ENCODE data around the gene PRKAG2.
A peak's percentile ranks its signal among the peaks of the same experiment; 100 is the strongest.
"Not testable (repeated sequence)": the region's sequence is repeated elsewhere in the genome, so short reads cannot be mapped to it uniquely, and the experiment has no call there.

The PRKAG2 gene

GRCh38 chr7:151785681-151785965 lies 91.3 kb downstream of the PRKAG2 start:
- DNase-seq (ENCODE audit: low read depth), result no peak

- DNase-seq (ENCODE audit: low read depth), result no peak
These were observed 91.8 kb downstream of the PRKAG2 start for GRCh38 chr7:151784853-151785680.

- no peak for DNase-seq (ENCODE audit: low read depth)
These were observed 92.8 kb downstream of the PRKAG2 start for GRCh38 chr7:151783958-151784575.

DNA sequence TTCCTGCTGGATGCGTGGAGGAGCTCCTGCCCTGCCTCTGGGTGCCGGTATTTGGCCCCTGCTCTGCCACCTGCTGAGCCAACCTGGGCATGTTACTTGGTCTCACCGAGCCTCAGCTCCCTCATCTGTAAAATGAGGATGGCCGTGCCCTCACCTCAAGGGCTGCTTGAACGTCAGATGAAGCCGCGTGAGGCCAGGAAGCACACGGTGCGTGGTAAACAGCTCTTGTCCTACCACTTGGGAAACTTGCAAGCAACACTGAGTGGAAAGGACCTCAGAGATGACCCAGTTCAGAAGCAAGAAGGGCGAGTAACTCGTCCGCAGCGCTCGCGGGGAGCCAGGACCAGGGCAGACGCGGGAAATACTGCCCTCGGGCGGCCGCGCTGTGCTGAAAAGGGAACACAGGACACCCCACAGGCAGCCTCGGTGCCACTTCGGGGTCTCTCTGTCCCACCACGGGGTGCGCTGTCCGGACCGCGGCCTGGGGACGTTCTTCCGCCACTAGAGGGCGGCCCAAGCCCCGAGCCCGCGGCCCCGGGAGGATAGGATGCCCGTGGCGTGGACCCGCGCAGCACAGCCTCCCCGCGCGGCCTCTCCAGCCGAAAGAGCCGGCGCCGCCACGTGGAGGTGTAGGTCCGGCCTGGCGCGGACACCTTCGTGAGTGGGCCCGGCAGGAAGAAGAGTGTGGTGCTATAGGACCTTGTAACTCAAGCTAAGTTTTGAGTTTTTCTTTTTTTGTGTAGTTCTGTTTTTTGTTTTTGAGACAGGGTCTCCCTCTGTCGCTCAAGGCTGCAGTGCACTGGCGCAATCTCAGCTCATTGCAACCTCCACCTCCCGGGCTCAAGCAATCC lies 94.1 kb downstream of the PRKAG2 start:
- peak; percentile 62 for DNase-seq (ENCODE audit: low read depth)

GRCh38 chr7:151782256-151782597 lies 94.7 kb downstream of the PRKAG2 start:
- DNase-seq (ENCODE audit: low read depth), result not testable (repeated sequence)

DNA sequence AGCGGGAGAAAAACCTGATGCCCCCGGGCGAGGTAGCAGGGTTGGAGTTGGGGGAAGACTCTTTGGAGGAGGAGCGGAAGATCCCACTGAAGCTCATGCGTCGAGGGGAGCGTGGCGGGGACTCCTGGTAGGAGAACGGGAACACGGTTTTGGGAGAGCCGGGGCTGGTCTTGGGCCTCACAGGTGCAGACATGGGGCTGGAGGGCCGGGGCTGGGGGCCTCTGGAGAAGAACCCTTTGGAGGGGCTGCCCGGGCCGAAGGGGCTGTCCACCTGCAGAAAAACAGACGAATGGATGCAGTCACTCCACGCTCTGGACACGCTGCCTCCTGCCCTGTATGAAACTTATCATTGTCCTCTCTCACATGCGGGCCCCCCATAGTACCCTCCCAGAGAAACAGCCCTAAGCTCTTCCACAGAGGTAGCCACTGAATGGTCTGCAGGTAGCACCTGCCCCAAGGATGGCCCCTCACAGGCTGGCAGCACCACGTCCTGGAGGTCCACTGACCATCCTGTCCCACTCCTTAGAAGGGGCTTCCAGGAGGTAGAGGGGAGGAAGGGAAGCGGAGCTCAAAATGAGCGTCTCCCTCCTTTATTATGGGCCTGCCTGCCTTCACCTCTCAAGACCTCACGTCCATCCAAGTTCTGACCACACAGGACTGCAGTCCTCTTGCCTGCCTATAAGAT lies 95.6 kb downstream of the PRKAG2 start:
- DNase-seq (ENCODE audit: low read depth), result no peak

- no peak for DNase-seq (ENCODE audit: low read depth)
These were observed 96.3 kb downstream of the PRKAG2 start for GRCh38 chr7:151780631-151781030.

GRCh38 chr7:151779678-151780077 lies 97.2 kb downstream of the PRKAG2 start:
- no peak for DNase-seq (ENCODE audit: low read depth)

GRCh38 chr7:151779255-151779654 lies 97.7 kb downstream of the PRKAG2 start:
- DNase-seq (ENCODE audit: low read depth), result no peak

- no peak for DNase-seq (ENCODE audit: low read depth)
These were observed 98.8 kb downstream of the PRKAG2 start for GRCh38 chr7:151777908-151778670.

DNA sequence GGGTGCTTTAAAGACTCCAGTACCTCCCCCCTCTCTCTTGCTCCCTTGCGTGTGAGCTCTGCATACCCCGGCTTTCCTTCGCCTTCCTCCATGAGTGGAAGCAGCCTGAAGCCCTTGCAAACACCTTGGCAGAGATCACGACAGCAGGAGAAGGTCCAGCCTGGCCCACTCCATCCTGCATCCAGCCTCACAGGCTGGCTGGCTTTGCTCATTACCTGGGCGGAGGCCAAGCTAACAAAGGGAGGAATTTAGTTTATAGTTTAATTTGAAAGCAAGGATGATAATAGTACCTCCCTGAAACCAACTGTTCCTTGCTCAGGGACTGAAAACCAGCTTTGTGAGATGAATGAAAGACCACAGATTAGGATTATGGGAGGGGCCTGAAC lies 99.4 kb downstream of the PRKAG2 start:
- DNase-seq (ENCODE audit: low read depth), result no peak

GRCh38 chr7:151776876-151777494 lies 99.9 kb downstream of the PRKAG2 start:
- DNase-seq (ENCODE audit: low read depth), result no peak

- no peak for DNase-seq (ENCODE audit: low read depth)
These were observed 100.5 kb downstream of the PRKAG2 start for GRCh38 chr7:151776446-151776845.

- no peak for DNase-seq (ENCODE audit: low read depth)
These were observed 101.1 kb downstream of the PRKAG2 start for GRCh38 chr7:151775547-151776443.

DNA sequence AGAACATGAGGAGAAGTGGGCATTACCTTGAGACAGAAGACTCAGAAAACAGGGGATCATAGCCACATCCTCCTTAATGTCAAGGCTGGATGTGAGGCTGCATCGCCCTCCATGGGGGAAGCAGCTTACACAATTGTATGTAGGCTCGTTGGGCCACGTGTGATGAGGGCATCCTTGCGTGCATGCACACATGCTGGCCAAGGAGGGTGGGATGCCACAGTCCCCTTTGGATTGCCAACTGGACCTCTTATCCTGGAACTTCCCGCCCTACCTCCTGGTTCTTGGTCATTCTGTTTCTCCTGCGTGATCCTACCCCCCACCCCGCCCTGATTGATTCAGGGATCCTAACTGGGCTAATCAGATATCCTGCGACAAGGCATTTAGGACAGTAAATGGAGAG lies 102.0 kb downstream of the PRKAG2 start:
- DNase-seq (ENCODE audit: low read depth), result no peak

DNA sequence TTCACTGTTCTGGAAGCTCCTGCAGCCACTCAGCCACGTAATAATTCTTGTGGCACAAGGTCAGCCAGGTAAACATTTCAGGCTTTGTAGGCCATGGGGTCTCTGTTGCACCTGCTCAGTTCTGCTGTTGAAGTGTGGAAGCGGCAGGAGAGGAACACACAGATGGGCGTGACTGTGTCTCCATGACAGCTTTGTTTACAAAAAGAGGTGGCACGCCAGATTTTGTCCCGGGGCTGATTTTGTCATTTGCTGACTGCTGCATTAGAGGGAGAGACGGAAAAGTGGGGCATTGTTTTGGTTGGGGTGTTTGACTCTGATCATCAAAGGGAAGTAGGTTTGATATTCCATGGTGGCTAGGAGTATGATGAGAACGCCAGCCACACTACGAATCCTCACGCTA lies 103.1 kb downstream of the PRKAG2 start:
- DNase-seq (ENCODE audit: low read depth), result no peak

DNA sequence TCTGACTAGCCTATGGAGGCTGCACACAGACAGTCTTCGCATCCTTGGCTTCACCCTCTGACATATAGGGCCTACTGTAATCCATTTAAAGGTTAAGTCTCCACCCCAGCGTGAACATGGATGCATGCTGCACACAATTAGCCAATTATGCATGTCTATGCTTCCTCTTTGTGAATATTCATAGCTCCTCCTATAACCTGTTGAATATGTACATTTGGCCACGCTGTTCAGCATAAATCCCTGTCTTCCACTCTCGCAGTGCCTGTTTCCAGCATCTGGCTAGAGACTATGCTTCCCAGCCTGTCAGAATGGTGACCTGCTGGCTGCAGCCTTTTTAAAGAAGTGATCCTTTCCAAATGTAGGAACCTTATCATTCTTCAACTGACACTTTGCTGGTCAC lies 106.7 kb downstream of the PRKAG2 start:
- no peak for DNase-seq (ENCODE audit: low read depth)

DNA sequence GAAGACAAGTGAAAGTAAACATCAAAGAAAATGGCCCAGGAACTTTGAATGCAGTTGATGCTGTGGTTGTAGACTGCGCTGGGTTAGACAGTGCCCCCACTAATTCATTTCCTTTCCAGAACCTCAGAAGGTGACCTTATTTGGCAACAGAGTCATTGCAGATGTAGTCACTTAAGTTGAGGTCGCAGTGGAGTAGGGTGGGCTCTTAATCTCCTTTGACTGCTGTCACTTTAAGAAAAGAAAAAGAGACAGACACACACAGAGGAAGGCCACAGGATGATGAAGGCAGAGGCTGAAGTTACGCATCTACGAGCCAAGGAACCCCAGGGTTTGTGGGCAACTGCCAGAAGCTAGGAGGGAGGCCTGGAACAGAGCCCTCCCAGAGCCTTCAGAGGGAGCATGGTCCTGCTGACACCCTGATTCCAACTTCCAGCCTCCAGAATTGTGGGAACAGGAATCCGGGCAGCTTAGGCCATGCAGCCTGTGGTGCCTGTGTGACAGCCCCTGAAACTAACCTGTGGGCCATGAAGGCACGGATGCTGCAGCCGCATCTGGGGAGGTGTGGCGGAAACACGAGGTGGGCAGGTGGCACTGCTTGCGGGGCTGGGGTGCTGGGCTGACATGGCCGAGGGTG lies 107.6 kb downstream of the PRKAG2 start:
- DNase-seq (ENCODE audit: low read depth), result peak; percentile 13

GRCh38 chr7:151768805-151769187 lies 108.1 kb downstream of the PRKAG2 start:
- no peak for DNase-seq (ENCODE audit: low read depth)

DNA sequence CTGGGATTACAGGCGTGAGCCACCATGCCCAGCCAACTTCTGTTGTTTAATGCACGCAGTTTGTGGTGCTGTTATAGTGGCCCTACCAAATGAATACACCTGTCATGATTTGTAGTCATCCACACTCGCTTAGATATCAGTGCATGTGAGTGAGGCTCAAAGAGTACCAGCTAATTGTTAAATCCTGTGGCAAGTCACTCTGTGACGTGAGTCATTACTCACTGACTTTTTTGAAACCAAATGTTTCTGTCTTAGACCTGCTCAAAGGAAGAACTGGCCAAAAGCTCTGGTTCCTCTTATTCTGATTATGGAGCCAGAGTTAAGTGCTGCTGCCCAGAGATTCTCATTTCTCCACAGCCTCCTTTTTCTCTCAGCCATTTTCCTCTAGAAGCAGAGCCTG lies 109.4 kb downstream of the PRKAG2 start:
- no peak for DNase-seq (ENCODE audit: low read depth)
